ENCODE results near the gene HOXA3. TPM values are rescaled to one million over a fixed set of nuclear protein-coding genes. Genes with fewer than 3 reads are reported as not detected.

HOXA3 gene
- total RNA-seq, 2 donors from 2014 or later = 6.5 to 29.3 TPM

GRCh38 chr7:27124902-27125689, 27.3 kb downstream of the HOXA3 start:
- H3K4me1 ChIP-seq (ENCODE audit: control insufficient read depth in 1 of 2, low read depth in 2 of 2) = peaks cover 3 to 73% of the 10 kb centered on the region in 2 donors
- no peaks in the 10 kb centered on the region for H3K36me3 ChIP-seq
- peak overlapping the region; percentile 44 to 99 for H3K27ac ChIP-seq
- TF ChIP-seq CTCF (IDR thresholded peaks at IDR 0.05) = no peak
- ATAC-seq (ENCODE audit: insufficient number of reproducible peaks, low FRiP score, low read depth) (no peak), DNase-seq (ENCODE audit: low spot score) (no peak)
- H3K9me3 ChIP-seq = no peaks in the 10 kb centered on the region
- peak overlapping the region; percentile 99 for H3K4me3 ChIP-seq
- no peaks in the 10 kb centered on the region for H3K27me3 ChIP-seq (replicated peaks; ENCODE audit: insufficient read depth)

GRCh38 chr7:27124096-27124901, 28.1 kb downstream of the HOXA3 start:
- Histone ChIP-seq H3K27ac (peak overlapping the region; percentile 96 to 99), H3K4me1 (ENCODE audit: control insufficient read depth in 1 of 2, low read depth in 2 of 2) (peaks cover 3 to 78% of the 10 kb centered on the region in 2 donors)

GRCh38 chr7:27123477-27124053, 28.8 kb downstream of the HOXA3 start:
- TF ChIP-seq CTCF (IDR thresholded peaks at IDR 0.05) = no peak
- peak overlapping the region; percentile 99 for H3K4me3 ChIP-seq
- H3K36me3 ChIP-seq = no peaks in the 10 kb centered on the region
- H3K9me3 ChIP-seq = no peaks in the 10 kb centered on the region
- ATAC-seq (ENCODE audit: insufficient number of reproducible peaks, low FRiP score, low read depth) (no peak), DNase-seq (ENCODE audit: low spot score) (no peak)
- peaks cover 3 to 78% of the 10 kb centered on the region in 2 donors for H3K4me1 ChIP-seq (ENCODE audit: control insufficient read depth in 1 of 2, low read depth in 2 of 2)
- H3K27me3 ChIP-seq (replicated peaks; ENCODE audit: insufficient read depth) = no peaks in the 10 kb centered on the region
- peak overlapping the region; percentile 96 to 99 for H3K27ac ChIP-seq

More at GRCh38 chr7:27124096-27124901, 28.1 kb downstream of the HOXA3 start:
- peak overlapping the region; percentile 99 for H3K4me3 ChIP-seq
- H3K9me3 ChIP-seq = no peaks in the 10 kb centered on the region
- DNase-seq (ENCODE audit: low spot score) = no peak
- no peaks in the 10 kb centered on the region for H3K27me3 ChIP-seq (replicated peaks; ENCODE audit: insufficient read depth)
- no peaks in the 10 kb centered on the region for H3K36me3 ChIP-seq
- no peak for ATAC-seq (ENCODE audit: insufficient number of reproducible peaks, low FRiP score, low read depth)
- TF ChIP-seq CTCF (IDR thresholded peaks at IDR 0.05) = no peak

- TF ChIP-seq CTCF (IDR thresholded peaks at IDR 0.05) = no peak
- peak overlapping the region; percentile 96 to 99 for H3K27ac ChIP-seq
- DNase-seq (ENCODE audit: low spot score) = no peak
- no peaks in the 10 kb centered on the region for H3K9me3 ChIP-seq
- no peaks in the 10 kb centered on the region for H3K36me3 ChIP-seq
- peaks cover 3 to 79% of the 10 kb centered on the region in 2 donors for H3K4me1 ChIP-seq (ENCODE audit: control insufficient read depth in 1 of 2, low read depth in 2 of 2)
- ATAC-seq (ENCODE audit: insufficient number of reproducible peaks, low FRiP score, low read depth) = no peak
- no peaks in the 10 kb centered on the region for H3K27me3 ChIP-seq (replicated peaks; ENCODE audit: insufficient read depth)
- H3K4me3 ChIP-seq = peak overlapping the region; percentile 99
Measured at GRCh38 chr7:27123007-27123476, 29.3 kb downstream of the HOXA3 start.

Measured in thoracic aorta (tissue), 2 donors.